GM21447 (cell line): ENCODE results near the gene CXorf38.
"Not testable (repeated sequence)": the region's sequence is repeated elsewhere in the genome, so short reads cannot be mapped to it uniquely, and the experiment has no call there.

Experiments used
- ATAC-seq: cut with Tn5 transposase; IDR thresholded peaks from one replicate; pipeline ENCODE4 v1.9.1; 2021; ENCODE audit not compliant: unreplicated experiment

CXorf38 gene

GRCh38 chrX:40632199-40632598, 15.2 kb downstream of the CXorf38 start:
- no peak for ATAC-seq

GRCh38 chrX:40628506-40628905, 18.9 kb downstream of the CXorf38 start:
- ATAC-seq = no peak

GRCh38 chrX:40625294-40625693, 22.1 kb downstream of the CXorf38 start:
- no peak for ATAC-seq

DNA sequence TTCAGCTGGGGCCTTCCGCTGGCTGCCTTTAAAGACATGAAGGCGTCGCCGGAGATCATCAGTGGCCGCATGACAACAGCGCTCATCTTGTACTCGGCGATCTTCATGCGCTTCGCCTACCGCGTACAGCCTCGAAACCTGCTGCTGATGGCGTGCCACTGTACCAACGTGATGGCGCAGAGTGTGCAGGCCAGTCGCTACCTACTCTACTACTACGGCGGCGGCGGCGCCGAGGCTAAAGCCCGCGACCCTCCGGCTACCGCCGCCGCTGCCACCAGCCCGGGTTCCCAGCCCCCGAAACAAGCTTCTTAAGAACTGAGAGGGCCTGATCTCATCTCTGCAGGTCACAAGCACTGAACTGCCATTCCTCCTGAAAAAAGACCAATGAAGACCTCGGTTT, 23.7 kb downstream of the CXorf38 start:
- ATAC-seq = no peak

- ATAC-seq = no peak
These were observed 24.2 kb downstream of the CXorf38 start, which contains the start of gene MPC1L for GRCh38 chrX:40623139-40623536. TSS of gene MPC1L (plus strand) at chrX:40623428. CDS start at chrX:40623566, 138 bp downstream.

GRCh38 chrX:40622479-40623138, 24.8 kb downstream of the CXorf38 start:
- ATAC-seq = no peak

DNA sequence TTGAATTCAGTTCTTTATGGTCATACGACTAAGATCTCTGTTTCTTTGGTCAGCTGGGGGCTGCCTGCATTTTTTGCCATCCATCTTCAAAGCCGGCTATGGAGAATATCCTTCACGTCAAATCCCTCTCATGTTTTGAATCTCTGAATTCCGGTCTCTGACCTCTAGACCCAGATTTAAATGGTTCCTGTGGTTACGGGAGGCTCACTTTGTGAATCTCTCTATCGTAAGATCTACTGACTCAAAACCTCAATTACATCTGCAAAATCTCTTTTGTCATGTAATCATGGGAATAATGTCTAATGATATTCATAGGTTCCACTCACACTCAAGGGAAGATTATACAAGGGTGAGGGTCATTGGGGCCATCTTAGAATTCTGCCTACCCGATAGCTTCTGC, 29.8 kb downstream of the CXorf38 start:
- ATAC-seq = no peak

DNA sequence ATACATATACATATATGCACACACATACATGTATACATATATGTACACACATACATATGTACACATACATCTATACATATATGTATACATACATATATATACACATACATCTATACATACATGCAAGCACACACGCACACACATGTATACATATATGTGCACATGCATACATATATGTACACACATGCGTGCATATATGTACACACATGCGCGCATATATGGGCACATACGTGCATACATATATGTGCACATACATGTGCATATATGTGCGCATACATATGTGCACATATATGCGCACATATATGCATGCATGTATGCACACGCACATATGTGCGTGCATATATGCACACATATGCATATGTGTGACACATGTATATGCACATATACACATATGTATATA, 31.4 kb downstream of the CXorf38 start:
- no peak for ATAC-seq

GRCh38 chrX:40612511-40612910, 34.9 kb downstream of the CXorf38 start:
- ATAC-seq = no peak

DNA sequence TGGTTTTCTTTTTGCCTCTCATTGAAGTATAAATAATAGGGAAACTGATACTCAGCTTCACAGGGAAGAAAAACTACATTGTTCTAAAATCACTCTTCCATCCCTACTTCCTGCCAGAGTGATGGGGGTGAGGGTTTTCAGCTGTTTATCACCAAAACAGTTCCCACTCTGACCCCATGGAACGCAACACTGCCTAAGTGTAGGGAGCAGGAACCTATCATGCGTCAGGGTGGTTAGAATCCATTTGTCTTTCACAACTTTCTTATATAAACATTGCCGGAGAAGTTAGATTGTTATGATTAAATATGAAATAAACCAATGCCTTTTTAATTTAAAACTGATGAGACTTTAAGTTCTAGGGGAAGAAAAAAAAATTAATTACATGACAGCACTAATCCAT, 40.0 kb downstream of the CXorf38 start:
- ATAC-seq = no peak

DNA sequence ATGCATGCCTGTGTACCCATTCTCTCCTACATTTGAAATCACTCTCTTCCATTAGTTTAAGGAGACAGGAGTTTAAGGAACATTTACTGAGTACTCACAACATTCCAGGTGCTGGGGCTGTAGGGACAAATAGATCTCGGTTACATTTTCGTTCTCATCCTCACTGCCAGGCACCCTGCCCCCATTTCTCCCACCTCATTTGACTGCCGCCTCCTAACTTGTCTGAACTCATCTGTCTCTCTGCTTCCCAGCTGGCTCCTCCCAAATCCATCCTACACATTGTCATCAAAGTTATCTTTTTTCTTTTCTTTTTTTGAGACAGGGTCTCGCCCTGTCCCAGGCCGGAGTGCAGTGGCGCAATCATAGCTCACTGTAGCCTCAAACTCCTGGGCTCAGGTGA, 43.9 kb downstream of the CXorf38 start:
- ATAC-seq = no peak

DNA sequence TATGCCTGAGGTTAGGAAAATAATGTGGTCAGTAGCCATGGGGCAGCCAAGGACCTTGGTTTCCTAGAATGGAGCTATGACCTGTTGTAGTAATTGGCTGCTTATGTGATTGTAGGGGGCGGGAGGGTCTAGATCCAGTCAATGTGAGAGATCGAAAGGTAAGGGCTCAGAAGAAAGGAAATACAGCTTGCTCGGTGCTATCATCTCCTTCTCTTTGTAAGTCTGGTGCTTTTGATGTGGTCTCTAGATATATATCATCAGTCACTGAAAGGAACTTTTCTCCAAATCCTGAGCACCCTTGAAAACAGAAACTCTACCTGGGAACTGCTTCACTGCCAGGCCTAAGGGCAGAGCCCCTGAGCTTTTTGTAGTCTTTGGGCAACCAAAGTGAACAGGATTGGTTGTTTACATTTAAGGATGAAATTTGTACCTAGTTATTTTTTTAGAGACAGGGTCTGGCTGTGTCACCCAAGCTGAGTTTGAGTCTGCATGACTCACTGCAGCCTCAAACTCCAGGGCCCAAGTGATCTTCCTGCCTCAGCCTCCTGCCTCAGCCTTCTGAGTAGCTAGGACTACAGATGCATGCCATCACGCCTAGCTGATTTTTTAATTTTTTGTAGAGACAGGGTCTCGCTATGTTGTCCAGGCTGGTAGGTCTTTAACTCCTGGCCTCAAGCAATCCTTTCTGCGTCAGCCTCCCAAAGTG, 57.6 kb downstream of the CXorf38 start:
- ATAC-seq = not testable (repeated sequence)

- not testable (repeated sequence) for ATAC-seq
These were observed 59.7 kb downstream of the CXorf38 start for GRCh38 chrX:40587623-40588022.

DNA sequence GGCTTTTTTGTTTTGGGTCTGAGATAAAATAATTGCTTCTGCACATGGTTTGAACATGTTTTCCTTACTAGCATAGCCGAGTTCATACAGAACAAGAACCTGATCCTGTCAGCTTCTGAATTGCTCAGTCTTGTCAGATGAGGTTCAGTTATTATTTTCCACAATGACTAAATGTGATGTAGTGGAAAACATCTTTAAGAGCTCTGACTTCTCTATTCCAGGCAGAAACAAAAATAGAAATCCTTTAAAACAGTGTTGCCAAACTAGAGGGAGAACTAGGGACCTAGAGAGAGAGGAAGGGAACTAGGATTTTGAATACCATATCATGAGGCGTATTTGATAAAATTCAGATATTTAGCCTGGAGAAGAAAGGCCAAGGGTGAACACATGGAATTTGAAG, 64.5 kb downstream of the CXorf38 start:
- ATAC-seq = no peak

- not testable (repeated sequence) for ATAC-seq
These were observed 65.2 kb downstream of the CXorf38 start for GRCh38 chrX:40582178-40582577.

DNA sequence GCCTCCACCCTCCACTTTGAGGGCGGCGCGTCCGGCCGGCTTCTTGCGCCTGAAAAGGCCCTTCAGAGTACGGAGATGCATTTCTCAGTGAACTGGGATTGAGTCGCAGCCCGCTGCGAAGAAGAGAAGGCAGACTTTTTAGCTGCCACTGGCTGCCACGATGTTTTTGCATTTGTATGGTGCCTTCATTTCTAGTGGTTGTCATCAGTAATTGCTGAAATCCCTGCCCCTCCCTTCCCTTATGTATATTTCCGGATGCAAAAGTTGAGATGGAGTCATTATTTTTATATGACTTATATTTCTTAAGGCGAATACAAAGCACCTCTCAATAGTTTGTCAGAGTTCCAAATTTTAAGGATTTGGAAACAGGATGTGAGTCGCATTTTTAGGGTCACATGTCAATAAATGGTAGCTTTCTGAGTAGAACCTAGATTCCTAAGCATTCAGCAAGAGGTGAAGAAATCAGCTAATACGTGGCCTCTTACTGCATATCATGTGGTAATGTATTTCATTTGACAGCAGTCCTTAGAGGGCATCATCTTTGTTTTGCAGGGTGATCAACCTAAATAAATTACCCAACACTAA, 65.9 kb downstream of the CXorf38 start:
- ATAC-seq = peak; percentile 6

- peak; percentile 97 for ATAC-seq
These were observed 66.6 kb downstream of the CXorf38 start, which contains the start of gene ATP6AP2 for GRCh38 chrX:40580537-40581335. TSS of gene ATP6AP2 (plus strand) at chrX:40580970. CDS start at chrX:40581066, 96 bp downstream.

DNA sequence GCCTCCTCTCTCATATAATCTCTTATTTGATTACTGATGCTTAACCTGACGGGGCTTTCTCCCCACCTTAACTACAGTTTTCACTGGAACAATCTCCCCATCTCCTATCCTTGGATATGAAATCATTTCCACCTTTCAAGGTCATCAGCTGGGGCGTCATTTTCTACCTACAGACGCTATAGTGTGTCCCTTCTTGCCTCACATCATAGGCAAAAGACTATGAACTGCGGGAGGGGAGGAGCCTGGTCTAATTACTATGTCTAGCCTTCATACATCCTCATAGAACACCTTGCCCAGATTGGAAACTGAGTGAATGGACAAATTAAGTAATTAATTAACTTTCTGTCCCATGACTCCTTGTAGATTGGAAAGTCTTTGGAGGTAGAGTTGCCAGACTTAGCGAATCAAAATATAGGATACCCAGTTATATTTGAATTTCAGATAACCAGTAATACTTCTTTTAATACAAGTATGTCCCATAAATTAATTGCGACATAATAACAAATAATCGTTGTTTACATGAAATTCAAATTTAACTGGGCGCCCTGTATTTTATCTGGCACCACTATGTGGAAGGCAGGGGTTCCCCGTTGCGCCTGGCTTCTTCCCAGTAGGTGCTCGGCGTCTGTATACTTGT, 67.3 kb downstream of the CXorf38 start:
- peak; percentile 52 for ATAC-seq

DNA sequence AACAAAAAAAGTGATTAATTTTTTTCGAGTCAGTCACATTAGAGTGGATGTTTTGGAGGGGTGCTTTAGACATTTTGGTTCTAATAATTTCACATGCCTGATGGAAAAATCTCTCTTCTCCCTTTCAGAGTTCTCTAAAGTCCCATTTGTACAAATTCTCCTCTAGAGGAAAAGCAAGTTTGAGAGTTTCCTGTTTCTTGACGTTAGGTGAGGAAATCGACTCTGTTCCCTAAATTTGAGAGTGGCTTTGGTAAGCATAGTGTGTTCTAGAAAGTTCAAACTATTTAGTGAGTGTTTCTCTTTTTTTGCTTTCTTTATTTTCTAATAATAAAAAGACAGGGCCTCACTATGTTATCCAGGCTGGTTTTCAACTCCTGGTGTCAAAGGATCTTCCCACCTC, 68.2 kb downstream of the CXorf38 start:
- ATAC-seq = no peak

DNA sequence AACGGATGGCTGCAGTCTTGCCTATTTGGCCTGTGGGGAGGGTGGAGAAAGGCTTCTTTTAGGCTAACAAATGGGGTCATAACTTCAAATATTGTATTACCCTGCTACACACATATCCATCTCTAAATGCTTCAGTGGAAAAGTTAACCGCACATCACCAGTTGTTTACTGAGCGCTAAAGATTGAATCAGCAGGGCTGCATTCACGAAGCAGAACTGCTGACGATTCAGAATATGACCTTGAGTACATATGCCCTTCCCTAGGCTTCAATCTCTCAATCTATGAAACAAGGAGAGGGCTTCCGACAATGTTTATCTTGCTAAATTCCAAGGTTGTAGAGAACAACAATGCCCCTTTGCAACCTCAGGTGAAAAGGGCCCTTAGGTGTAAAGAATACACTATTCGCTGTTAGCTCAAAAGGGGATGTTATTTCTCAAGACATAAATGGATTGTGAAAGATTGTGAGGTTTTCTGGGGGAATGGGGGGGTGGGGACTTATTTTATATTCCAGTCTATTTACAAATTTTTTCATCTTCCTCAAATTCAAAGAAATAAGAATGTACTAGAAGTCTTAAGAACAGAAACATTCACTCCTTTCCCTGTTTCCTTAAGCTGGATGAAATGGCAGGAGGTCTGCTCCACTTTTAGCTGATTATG, 69.2 kb downstream of the CXorf38 start:
- ATAC-seq = no peak
